Testis (tissue), 3 donors: ENCODE results near the gene SLX4IP. TPM values are rescaled to one million over a fixed set of nuclear protein-coding genes. Genes with fewer than 3 reads are reported as not detected.

Source experiments
- DNase-seq: peaks from one replicate; pipeline ENCODE4 v3.0.0-alpha.2; 2019
- H3K27ac ChIP-seq, 2 donors: fragments of 200-600 bp; sonication (generic); one replicate each; pipeline ENCODE4 v1.5.1; 2019
- H3K27me3 ChIP-seq: fragments of 200-600 bp; sonication (generic); one replicate; pipeline ENCODE4 v1.5.1; 2019
- H3K36me3 ChIP-seq: fragments of 200-600 bp; sonication (generic); one replicate; pipeline ENCODE4 v1.5.1; 2017; ENCODE audit warnings: low read depth; ENCODE audit errors: missing control alignments
- H3K4me1 ChIP-seq: fragments of 200-600 bp; sonication (generic); one replicate; pipeline ENCODE4 v1.5.1; 2019
- H3K4me3 ChIP-seq, 2 donors: fragments of 200-600 bp; sonication (generic); one replicate each; pipeline ENCODE4 v1.5.1; 2017 to 2019
- H3K9me3 ChIP-seq: fragments of 200-600 bp; sonication (generic); one replicate; pipeline ENCODE4 v1.5.1; 2017
- CTCF ChIP-seq, 3 experiments: fragments of 450-650 bp in 2 of 3; fragments of 200-600 bp in 1 of 3; sonication (generic) in 1 of 3; IDR thresholded peaks; one replicate each; pipeline ENCODE4 v1.5.1; 2016 to 2019; ENCODE audit warnings: antibody characterized with exemption in 3 of 3, mild to moderate bottlenecking in 2 of 3, moderate library complexity in 1 of 3
- POLR2A ChIP-seq: fragments of 450-650 bp; IDR thresholded peaks from one replicate; pipeline ENCODE4 v1.6.1; 2017; ENCODE audit warnings: antibody characterized with exemption, mild to moderate bottlenecking, moderate library complexity
- WGBS, 2 donors: methylation state at CpG; one replicate each; pipeline ENCODE4 v1.1.5; 2018; 5-methylcytosine and 5-hydroxymethylcytosine counted together
- intact Hi-C: fragments of 100-400 bp; cut with DNase I; formaldehyde crosslinking; loops from one replicate; pipeline ENCODE4 v1.15.1; 2023; ENCODE audit warnings: low total_unique reads
- polyA plus RNA-seq: library from polyadenylated mRNA; stranded (reverse); fragments of 350-450 nt; fragmentation: Illumina TruSeq; extraction: RNeasy Lipid Tissue Mini Kit (QIAGEN cat#74804); gene quantifications from one replicate; pipeline ENCODE4 v1.2.3, GENCODE V29; 2014; ENCODE audit warnings: low read depth, low replicate concordance; ENCODE audit not compliant: insufficient read depth
- total RNA-seq, 2 donors: library from RNA; depleted of rRNA; stranded (reverse); fragments of >200 nt; gene quantifications; one replicate each; pipeline ENCODE4 v1.2.3, GENCODE V29; 2016

The SLX4IP gene
- total and polyA plus RNA-seq, 3 donors from 2014 or later, result 3.8 to 10.8 (median 9.7) TPM

- Histone ChIP-seq H3K27me3 (no peaks in the 10 kb centered on the region), H3K27ac (no peak overlapping the region), H3K36me3 (no peaks in the 10 kb centered on the region), H3K4me3 (no peak overlapping the region), H3K9me3 (no peaks in the 10 kb centered on the region), H3K4me1 (no peaks in the 10 kb centered on the region)
- no peak for DNase-seq
- TF ChIP-seq CTCF (IDR thresholded peaks at IDR 0.05), result no peak
- TF ChIP-seq POLR2A, result no peak
- intact Hi-C loops, result no loop called here
- WGBS, 2 donors, result 77 to 88% methylated on average over 2 of the region's 2 CpGs
These were observed 60.1 kb downstream of the SLX4IP start for GRCh38 chr20:10495173-10495572.

- H3K4me3 ChIP-seq, result no peak overlapping the region
- intact Hi-C loops, result no loop called here
- WGBS, 2 donors, result 92 to 95% methylated on average over 2 of the region's 2 CpGs
- H3K27me3 ChIP-seq, result no peaks in the 10 kb centered on the region
- no peak for DNase-seq
- TF ChIP-seq POLR2A, result no peak
- TF ChIP-seq CTCF (IDR thresholded peaks at IDR 0.05), result no peak
- H3K9me3 ChIP-seq, result no peaks in the 10 kb centered on the region
- no peak overlapping the region for H3K27ac ChIP-seq
- H3K4me1 ChIP-seq, result peaks cover 5% of the 10 kb centered on the region
- no peaks in the 10 kb centered on the region for H3K36me3 ChIP-seq
These were observed 61.4 kb downstream of the SLX4IP start for GRCh38 chr20:10496465-10496864.

- H3K4me3 ChIP-seq, result no peak overlapping the region
- no peak for TF ChIP-seq POLR2A
- no peak for TF ChIP-seq CTCF (IDR thresholded peaks at IDR 0.05)
- intact Hi-C loops, result no loop called here
- DNase-seq, result no peak
- 89 to 93% methylated on average over 2 of the region's 2 CpGs for WGBS, 2 donors
- no peaks in the 10 kb centered on the region for H3K27me3 ChIP-seq
- no peak overlapping the region for H3K27ac ChIP-seq
- peaks cover 6% of the 10 kb centered on the region for H3K4me1 ChIP-seq
- no peaks in the 10 kb centered on the region for H3K36me3 ChIP-seq
- H3K9me3 ChIP-seq, result no peaks in the 10 kb centered on the region
These were observed 62.2 kb downstream of the SLX4IP start for GRCh38 chr20:10497283-10497682.

GRCh38 chr20:10497791-10498190 is 62.7 kb downstream of the SLX4IP start:
- Histone ChIP-seq H3K4me3 (no peak overlapping the region), H3K9me3 (no peaks in the 10 kb centered on the region), H3K4me1 (peaks cover 6% of the 10 kb centered on the region), H3K36me3 (no peaks in the 10 kb centered on the region), H3K27me3 (no peaks in the 10 kb centered on the region), H3K27ac (no peak overlapping the region)
- DNase-seq, result no peak
- TF ChIP-seq POLR2A (no peak), CTCF (IDR thresholded peaks at IDR 0.05) (no peak)
- intact Hi-C loops, result no loop called here

DNA sequence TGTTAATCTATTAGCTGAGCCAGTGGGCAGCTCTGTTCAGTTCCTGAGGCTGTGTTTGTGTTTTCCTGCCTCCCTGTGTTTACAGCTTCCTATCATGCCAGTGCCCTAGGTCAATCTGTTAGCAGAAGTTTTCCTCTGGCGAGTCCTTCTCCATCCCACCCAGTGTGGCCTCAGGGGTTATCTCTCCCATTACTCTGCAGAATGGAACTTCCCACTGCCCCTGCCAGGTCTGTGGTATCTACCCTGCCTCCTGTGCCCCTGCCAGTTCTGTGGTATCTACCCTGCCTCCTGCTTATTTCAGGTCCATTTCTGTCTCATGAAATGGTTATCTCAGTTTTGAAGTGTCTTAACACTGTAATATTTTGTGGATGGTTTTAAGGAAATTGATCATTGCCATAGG is 63.1 kb downstream of the SLX4IP start:
- Histone ChIP-seq H3K9me3 (no peaks in the 10 kb centered on the region), H3K4me3 (no peak overlapping the region), H3K27ac (no peak overlapping the region), H3K27me3 (no peaks in the 10 kb centered on the region), H3K4me1 (peaks cover 6% of the 10 kb centered on the region), H3K36me3 (no peaks in the 10 kb centered on the region)
- TF ChIP-seq POLR2A (no peak), CTCF (IDR thresholded peaks at IDR 0.05) (no peak)
- no peak for DNase-seq
- intact Hi-C loops, result no loop called here
- 50 to 53% methylated on average over 1 of the region's 1 CpG for WGBS, 2 donors
